KMS-11 (cell line): ENCODE measurements around the gene KCND2.

Experiments used
- H2AFZ ChIP-seq: fragments of 200-600 bp; sonication (generic); 2 replicates; pipeline ENCODE4 v1.6.1; 2016; ENCODE audit warnings: antibody characterized with exemption, mixed run types, low read depth
- H3K27ac ChIP-seq: fragments of 200-600 bp; sonication (generic); 2 replicates; pipeline ENCODE4 v1.6.1; 2016; ENCODE audit warnings: mild to moderate bottlenecking, mixed run types
- H3K27me3 ChIP-seq: fragments of 200-600 bp; sonication (generic); 2 replicates; pipeline ENCODE4 v1.6.1; 2017; ENCODE audit warnings: mild to moderate bottlenecking, low read depth, mixed run types, moderate library complexity; ENCODE audit not compliant: insufficient read depth
- H3K36me3 ChIP-seq: fragments of 200-600 bp; sonication (generic); 2 replicates; pipeline ENCODE4 v1.6.1; 2017; ENCODE audit warnings: mild to moderate bottlenecking, mixed run types; ENCODE audit not compliant: insufficient read depth
- H3K4me1 ChIP-seq: fragments of 200-600 bp; sonication (generic); 2 replicates; pipeline ENCODE4 v1.6.1; 2016; ENCODE audit warnings: mild to moderate bottlenecking, low read depth, mixed run types; ENCODE audit not compliant: poor library complexity, severe bottlenecking
- H3K4me2 ChIP-seq: fragments of 200-600 bp; sonication (generic); 2 replicates; pipeline ENCODE4 v1.7.0; 2016; ENCODE audit warnings: mild to moderate bottlenecking, mixed run types
- H3K4me3 ChIP-seq: fragments of 200-600 bp; sonication (generic); IDR thresholded peaks from 2 replicates; pipeline ENCODE4 v1.6.1; 2017; ENCODE audit warnings: low read depth, low read length, mixed read lengths; ENCODE audit not compliant: insufficient read depth
- H3K79me2 ChIP-seq: fragments of 200-600 bp; sonication (generic); 2 replicates; pipeline ENCODE4 v1.6.1; 2016; ENCODE audit warnings: low read depth, mixed run types; ENCODE audit not compliant: insufficient read depth
- H3K9ac ChIP-seq: fragments of 200-600 bp; sonication (generic); 2 replicates; pipeline ENCODE4 v1.6.1; 2016; ENCODE audit warnings: mild to moderate bottlenecking, mixed run types
- H4K20me1 ChIP-seq: fragments of 200-600 bp; sonication (generic); 2 replicates; pipeline ENCODE4 v1.6.1; 2016; ENCODE audit warnings: mild to moderate bottlenecking, mixed run types; ENCODE audit not compliant: insufficient read depth
- TF ChIP-seq, protein P1 (sequence below): fragments of 200-600 bp; sonication (generic); conservative IDR thresholded peaks from 2 replicates; pipeline ENCODE4 v1.6.1; 2017; ENCODE audit warnings: low read depth, mild to moderate bottlenecking, antibody characterized with exemption, low read length, moderate library complexity, mixed read lengths

Gene KCND2

DNA sequence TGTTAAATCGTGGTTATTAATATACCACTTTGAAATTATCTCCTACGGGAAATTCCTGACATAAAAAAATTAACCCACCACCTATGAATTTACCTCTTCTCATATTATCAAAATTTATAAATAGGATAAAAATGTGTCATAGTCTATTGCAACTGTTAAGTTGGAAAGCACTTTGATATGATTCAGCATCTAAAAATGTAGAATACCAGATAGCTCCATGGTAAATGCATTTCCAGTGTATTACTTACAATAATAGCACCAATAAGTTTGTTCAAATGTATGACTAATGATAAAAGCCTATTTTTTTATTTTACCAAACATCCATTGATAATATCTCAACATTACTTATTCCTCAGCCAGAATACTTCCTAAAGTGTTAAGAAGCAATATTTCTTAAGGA is 13.6 kb upstream of the KCND2 start:
- Histone ChIP-seq H3K4me3 (no peak overlapping the region), H3K4me1 (no peaks in the 10 kb centered on the region), H3K79me2 (no peaks in the 10 kb centered on the region), H3K36me3 (no peaks in the 10 kb centered on the region), H3K4me2 (no peak overlapping the region), H4K20me1 (no peaks in the 10 kb centered on the region), H3K27ac (no peak overlapping the region), H3K27me3 (no peaks in the 10 kb centered on the region), H2AFZ (no peak overlapping the region), H3K9ac (no peak overlapping the region)
- TF ChIP-seq, protein P1, sequence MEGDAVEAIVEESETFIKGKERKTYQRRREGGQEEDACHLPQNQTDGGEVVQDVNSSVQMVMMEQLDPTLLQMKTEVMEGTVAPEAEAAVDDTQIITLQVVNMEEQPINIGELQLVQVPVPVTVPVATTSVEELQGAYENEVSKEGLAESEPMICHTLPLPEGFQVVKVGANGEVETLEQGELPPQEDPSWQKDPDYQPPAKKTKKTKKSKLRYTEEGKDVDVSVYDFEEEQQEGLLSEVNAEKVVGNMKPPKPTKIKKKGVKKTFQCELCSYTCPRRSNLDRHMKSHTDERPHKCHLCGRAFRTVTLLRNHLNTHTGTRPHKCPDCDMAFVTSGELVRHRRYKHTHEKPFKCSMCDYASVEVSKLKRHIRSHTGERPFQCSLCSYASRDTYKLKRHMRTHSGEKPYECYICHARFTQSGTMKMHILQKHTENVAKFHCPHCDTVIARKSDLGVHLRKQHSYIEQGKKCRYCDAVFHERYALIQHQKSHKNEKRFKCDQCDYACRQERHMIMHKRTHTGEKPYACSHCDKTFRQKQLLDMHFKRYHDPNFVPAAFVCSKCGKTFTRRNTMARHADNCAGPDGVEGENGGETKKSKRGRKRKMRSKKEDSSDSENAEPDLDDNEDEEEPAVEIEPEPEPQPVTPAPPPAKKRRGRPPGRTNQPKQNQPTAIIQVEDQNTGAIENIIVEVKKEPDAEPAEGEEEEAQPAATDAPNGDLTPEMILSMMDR = no peak

DNA sequence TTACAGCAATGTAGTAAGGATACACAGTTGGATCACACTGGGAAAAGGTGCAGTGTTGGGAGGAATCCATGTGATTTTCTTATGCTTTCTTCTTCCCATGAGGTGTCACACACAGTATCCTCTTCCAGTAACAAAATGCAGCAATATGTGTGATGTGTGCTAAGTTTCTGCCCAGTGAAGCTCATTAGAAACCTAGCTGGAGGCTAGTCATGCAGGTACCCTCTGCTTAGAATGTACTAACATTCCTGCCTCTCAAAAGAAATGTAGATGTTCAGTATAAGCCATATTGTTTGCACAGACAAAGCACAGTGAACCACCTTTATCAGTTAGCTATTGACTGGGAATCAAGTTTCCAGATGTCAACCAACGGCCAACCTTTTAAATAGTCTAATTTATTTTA is 12.9 kb upstream of the KCND2 start:
- no peak overlapping the region for H2AFZ ChIP-seq
- H3K4me3 ChIP-seq = no peak overlapping the region
- no peak overlapping the region for H3K4me2 ChIP-seq
- no peak overlapping the region for H3K9ac ChIP-seq
- H3K4me1 ChIP-seq = no peaks in the 10 kb centered on the region
- H3K79me2 ChIP-seq = no peaks in the 10 kb centered on the region
- H3K27ac ChIP-seq = no peak overlapping the region
- H3K27me3 ChIP-seq = no peaks in the 10 kb centered on the region
- no peaks in the 10 kb centered on the region for H4K20me1 ChIP-seq
- TF ChIP-seq, protein P1 = no peak
- H3K36me3 ChIP-seq = no peaks in the 10 kb centered on the region

DNA sequence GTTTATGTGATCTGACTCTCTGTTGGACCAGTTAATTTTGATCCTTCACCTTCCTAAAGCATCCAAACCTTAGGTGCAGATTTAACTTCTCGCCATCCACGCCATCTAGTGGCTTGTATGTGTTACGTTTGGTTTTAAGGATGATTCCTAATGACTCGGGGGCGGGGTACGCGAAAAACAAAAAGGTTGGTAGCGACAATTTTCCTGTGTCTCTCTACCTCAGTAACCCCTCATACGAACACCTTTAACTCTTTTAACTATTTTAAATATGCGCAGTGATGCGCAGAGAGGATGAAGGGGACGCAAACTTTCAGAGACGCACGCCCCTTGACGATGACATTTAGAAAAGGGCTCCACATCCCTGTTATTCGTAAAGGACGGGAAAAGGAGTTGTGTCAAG is 714 bp upstream of the KCND2 start:
- TF ChIP-seq, protein P1 = peak; percentile 93
- Histone ChIP-seq H3K79me2 (no peaks in the 10 kb centered on the region), H3K4me2 (peak overlapping the region; percentile 89), H3K27me3 (no peaks in the 10 kb centered on the region), H3K36me3 (no peaks in the 10 kb centered on the region), H4K20me1 (no peaks in the 10 kb centered on the region), H3K4me3 (no peak overlapping the region), H2AFZ (peak overlapping the region; percentile 79), H3K27ac (no peak overlapping the region), H3K4me1 (no peaks in the 10 kb centered on the region), H3K9ac (no peak overlapping the region; the same call in 1 of the 2 replicates)

DNA sequence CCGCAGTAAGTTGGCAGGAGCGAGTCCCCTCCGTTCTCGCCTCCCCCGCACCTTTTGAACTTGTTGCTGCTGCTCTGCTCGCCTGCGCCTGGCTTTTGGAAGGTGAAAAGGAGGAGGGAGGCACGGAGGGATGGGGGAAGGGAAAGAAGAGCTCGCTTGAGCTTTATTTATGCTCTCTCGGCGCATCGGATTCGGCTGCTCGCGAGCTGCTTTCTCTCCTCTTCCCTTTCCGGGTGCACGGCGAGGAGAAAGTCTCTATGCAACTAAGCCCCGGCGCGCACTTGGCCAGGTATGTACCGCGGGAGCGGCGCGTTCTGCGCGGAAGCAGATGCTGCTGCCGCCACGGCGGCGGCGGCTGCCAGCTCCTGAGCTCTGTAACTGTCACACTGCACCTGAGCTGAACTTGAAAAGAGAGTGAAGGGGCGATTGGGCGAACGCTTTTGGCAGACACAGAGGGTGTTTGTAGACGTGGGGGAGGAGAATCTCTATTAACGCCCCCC is 551 bp downstream of the KCND2 start:
- H4K20me1 ChIP-seq = no peaks in the 10 kb centered on the region
- no peaks in the 10 kb centered on the region for H3K79me2 ChIP-seq
- H3K4me3 ChIP-seq = no peak overlapping the region
- no peaks in the 10 kb centered on the region for H3K4me1 ChIP-seq
- peak overlapping the region; percentile 60 for H3K4me2 ChIP-seq
- H3K36me3 ChIP-seq = no peaks in the 10 kb centered on the region
- no peaks in the 10 kb centered on the region for H3K27me3 ChIP-seq
- no peak overlapping the region for H3K27ac ChIP-seq
- TF ChIP-seq, protein P1 = no peak
- peak overlapping the region; percentile 79 for H2AFZ ChIP-seq
- H3K9ac ChIP-seq = no peak overlapping the region; the same call in 1 of the 2 replicates

DNA sequence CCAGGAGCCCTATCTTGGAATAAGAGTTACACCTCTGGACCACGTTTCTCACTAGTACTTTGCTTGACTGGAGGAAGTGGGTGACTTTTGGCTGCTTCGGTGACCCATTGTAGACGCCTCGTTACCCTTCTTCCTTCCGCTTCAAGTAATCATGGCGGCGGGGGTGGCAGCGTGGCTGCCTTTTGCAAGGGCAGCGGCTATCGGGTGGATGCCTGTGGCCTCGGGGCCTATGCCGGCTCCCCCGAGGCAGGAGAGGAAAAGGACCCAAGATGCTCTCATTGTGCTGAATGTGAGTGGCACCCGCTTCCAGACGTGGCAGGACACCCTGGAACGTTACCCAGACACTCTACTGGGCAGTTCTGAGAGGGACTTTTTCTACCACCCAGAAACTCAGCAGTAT is 1.5 kb downstream of the KCND2 start:
- H3K9ac ChIP-seq = no peak overlapping the region
- TF ChIP-seq, protein P1 = no peak
- H3K4me1 ChIP-seq = no peaks in the 10 kb centered on the region
- no peak overlapping the region for H3K4me2 ChIP-seq
- no peaks in the 10 kb centered on the region for H3K36me3 ChIP-seq
- no peaks in the 10 kb centered on the region for H3K79me2 ChIP-seq
- no peak overlapping the region for H3K27ac ChIP-seq
- H3K27me3 ChIP-seq = no peaks in the 10 kb centered on the region
- H4K20me1 ChIP-seq = no peaks in the 10 kb centered on the region
- no peak overlapping the region for H2AFZ ChIP-seq
- no peak overlapping the region for H3K4me3 ChIP-seq
